ENCODE data around the gene NOXA1. TPM values are rescaled to one million over a fixed set of nuclear protein-coding genes. Genes with fewer than 3 reads are reported as not detected.

Gene NOXA1
- polyA plus RNA-seq, 1 experiment = 0.32 TPM

DNA sequence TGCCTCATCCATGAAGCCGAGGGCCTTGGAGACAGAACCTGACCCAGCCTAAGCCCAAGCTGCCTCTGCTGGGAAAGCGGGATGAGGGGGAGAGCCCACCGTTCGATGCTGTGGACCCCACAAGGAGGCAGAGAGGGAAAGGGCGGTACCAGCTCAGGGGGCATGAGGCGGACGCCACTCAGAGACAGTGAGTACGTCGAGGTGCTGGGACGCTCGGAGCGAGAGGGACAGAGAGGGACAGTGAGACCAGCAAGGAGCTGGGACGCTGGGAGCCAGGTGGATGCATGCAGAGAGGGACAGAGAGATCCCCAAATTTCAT is 33.8 kb upstream of the NOXA1 start:
- no peak overlapping the region for H3K4me3 ChIP-seq (ENCODE audit: low read depth, low read length)
- TF ChIP-seq, protein P1, sequence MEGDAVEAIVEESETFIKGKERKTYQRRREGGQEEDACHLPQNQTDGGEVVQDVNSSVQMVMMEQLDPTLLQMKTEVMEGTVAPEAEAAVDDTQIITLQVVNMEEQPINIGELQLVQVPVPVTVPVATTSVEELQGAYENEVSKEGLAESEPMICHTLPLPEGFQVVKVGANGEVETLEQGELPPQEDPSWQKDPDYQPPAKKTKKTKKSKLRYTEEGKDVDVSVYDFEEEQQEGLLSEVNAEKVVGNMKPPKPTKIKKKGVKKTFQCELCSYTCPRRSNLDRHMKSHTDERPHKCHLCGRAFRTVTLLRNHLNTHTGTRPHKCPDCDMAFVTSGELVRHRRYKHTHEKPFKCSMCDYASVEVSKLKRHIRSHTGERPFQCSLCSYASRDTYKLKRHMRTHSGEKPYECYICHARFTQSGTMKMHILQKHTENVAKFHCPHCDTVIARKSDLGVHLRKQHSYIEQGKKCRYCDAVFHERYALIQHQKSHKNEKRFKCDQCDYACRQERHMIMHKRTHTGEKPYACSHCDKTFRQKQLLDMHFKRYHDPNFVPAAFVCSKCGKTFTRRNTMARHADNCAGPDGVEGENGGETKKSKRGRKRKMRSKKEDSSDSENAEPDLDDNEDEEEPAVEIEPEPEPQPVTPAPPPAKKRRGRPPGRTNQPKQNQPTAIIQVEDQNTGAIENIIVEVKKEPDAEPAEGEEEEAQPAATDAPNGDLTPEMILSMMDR (IDR thresholded peaks at IDR 0.05; ENCODE audit: insufficient read depth, low read depth, low read length) = no peak
- peaks cover 1% of the 10 kb centered on the region; the same call in 1 of the 2 replicates for H3K36me3 ChIP-seq (ENCODE audit: control insufficient read depth, insufficient read depth, low read length)
- POLR2A ChIA-PET = no interaction called here
- CTCF ChIA-PET = interaction anchor here (0.8 kb wide), 1 partner anchor 89 kb away, joined by 3 read pairs; no protein-coding TSS in a partner anchor
- H3K27me3 ChIP-seq (ENCODE audit: control insufficient read depth, insufficient read depth, low read length) = no peaks in the 10 kb centered on the region
- DNase-seq (ENCODE audit: low read depth) = no peak

DNA sequence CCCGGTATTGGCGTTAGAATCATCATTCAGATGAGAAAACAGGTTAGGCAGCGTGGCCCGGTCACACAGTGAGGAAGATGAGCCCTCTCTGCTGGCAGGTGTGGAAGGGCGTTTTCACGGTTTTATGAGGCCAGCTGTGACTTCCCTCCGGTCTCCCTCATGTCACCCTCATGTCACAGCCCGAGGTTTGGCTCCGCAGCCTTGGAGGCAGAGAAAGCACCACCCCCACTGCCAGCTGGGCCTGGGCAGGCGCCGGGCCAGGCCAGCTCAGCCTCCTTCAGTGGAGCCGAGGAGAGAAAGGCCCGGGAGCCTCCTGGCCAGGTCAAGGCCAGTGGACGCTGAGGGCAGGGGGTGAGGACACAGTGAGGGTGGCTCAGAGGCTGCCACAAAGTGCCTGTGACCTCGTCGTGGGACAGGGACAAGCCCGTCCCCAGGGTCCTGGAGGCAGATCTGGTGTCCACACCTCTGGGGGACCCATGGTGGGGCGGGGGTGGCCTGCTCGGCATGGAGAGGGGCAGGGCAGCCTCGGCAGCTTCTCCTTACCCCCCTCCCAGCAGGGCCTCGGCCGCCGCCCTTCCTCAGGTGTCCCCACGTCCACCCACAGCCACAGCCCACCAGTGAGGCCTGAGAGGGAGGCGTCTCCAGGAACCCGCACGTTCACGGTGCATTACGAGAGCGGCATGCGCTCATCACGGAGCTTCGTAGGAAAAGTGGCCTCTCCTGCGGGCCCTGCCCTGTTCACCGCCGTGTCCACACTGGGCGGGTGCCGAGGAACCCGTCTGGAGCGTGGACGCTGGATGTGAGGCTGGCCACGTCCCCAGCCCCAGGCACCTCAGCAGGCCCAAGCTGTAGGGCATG is 32.4 kb upstream of the NOXA1 start:
- POLR2A ChIA-PET = no interaction called here
- CTCF ChIA-PET = no interaction called here
- Histone ChIP-seq H3K27me3 (ENCODE audit: control insufficient read depth, insufficient read depth, low read length) (no peaks in the 10 kb centered on the region), H3K36me3 (ENCODE audit: control insufficient read depth, insufficient read depth, low read length) (peaks cover 1% of the 10 kb centered on the region), H3K4me3 (ENCODE audit: low read depth, low read length) (no peak overlapping the region)
- TF ChIP-seq, protein P1 (IDR thresholded peaks at IDR 0.05; ENCODE audit: insufficient read depth, low read depth, low read length) = no peak
- no peak for DNase-seq (ENCODE audit: low read depth)

DNA sequence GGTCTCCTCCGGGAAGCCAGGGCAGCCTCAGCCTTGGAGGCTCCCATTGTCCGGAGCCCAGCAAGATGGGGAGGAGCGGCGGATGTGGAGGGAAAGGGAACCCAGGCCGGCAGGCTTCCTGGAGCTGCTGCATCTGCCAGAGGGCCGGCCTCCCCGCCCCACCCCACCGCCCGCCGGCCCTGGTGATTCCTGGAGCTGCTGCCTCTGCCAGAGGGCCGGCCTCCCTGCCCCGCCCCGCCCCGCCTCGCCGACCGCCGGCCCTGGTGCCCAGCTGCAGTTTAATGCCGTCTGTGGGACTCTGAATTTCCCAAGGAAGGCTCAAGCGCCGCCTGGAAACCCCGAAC is 31.8 kb upstream of the NOXA1 start:
- H3K36me3 ChIP-seq (ENCODE audit: control insufficient read depth, insufficient read depth, low read length) = peaks cover 1% of the 10 kb centered on the region
- TF ChIP-seq, protein P1 (IDR thresholded peaks at IDR 0.05; ENCODE audit: insufficient read depth, low read depth, low read length) = no peak
- H3K4me3 ChIP-seq (ENCODE audit: low read depth, low read length) = no peak overlapping the region
- CTCF ChIA-PET = no interaction called here
- POLR2A ChIA-PET = no interaction called here
- no peak for DNase-seq (ENCODE audit: low read depth)
- H3K27me3 ChIP-seq (ENCODE audit: control insufficient read depth, insufficient read depth, low read length) = no peaks in the 10 kb centered on the region

DNA sequence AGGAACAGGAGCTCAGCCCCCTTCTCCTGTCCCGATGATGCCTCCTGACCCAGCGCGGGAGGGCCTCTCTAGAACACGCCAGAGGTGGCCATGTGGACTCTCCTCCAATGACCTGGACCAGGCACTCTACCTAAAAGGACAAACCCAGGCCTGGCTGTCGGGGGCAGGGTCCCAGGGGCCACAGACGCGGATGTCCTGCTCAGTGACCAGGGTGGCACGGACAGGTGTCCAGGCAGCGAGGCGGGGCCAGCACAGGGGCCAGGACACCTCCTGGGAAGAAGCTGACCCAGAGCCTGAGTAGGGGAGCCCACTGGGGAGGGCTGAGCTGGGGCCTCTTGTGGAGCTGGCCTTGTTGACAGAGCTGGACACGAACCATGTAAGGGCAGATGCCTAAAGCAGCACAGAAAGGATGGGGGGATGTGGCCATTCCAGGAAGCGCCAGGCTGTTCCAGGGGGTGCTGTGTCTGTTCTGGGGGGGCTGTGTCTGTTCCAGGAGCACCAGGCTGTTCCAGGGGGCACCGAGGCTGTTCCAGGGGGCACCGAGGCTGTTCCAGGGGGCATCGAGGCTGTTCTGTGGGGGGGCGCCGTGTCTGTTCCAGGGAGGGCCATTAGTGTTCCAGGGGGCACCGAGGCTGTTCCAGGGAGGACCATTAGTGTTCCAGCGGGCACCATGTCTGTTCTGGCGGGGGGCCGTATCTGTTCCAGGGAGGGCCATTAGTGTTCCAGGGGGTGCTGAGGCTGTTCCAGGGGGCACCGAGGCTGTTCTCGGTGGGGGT is 30.8 kb upstream of the NOXA1 start:
- ChIA-PET POLR2A (no interaction called here), CTCF (interaction anchor here (0.6 to 1.1 kb wide), 2 partner anchors 13 to 28 kb away, joined by 3 read pairs; no protein-coding TSS in a partner anchor)
- H3K36me3 ChIP-seq (ENCODE audit: control insufficient read depth, insufficient read depth, low read length) = peaks cover 1% of the 10 kb centered on the region
- no peaks in the 10 kb centered on the region for H3K27me3 ChIP-seq (ENCODE audit: control insufficient read depth, insufficient read depth, low read length)
- no peak overlapping the region for H3K4me3 ChIP-seq (ENCODE audit: low read depth, low read length)
- TF ChIP-seq, protein P1 (IDR thresholded peaks at IDR 0.05; ENCODE audit: insufficient read depth, low read depth, low read length) = no peak
- no peak for DNase-seq (ENCODE audit: low read depth)

Data from BJ (cell line).